Immature natural killer cell (primary cell): ENCODE results near the gene ZNF226. TPM values are rescaled to one million over a fixed set of nuclear protein-coding genes. Genes with fewer than 3 reads are reported as not detected.
"Not testable (repeated sequence)": the region's sequence is repeated elsewhere in the genome, so short reads cannot be mapped to it uniquely, and the experiment has no call there.

Experiments
- DNase-seq, 3 donors: peaks; one replicate each; pipeline ENCODE4 v3.0.0; 2022; ENCODE audit warnings: mixed read lengths in 1 of 3
- H3K27ac Mint-ChIP-seq, 6 donors: one replicate each; pipeline ENCODE4 v1.8.0; 2020; ENCODE audit warnings: mixed read lengths in 6 of 6, mild to moderate bottlenecking in 5 of 6, inconsistent platforms in 4 of 6, moderate library complexity in 3 of 6
- H3K27me3 Mint-ChIP-seq, 3 donors: one replicate each; pipeline ENCODE4 v1.8.0; 2020 to 2021; ENCODE audit warnings: low read depth in 3 of 3, mild to moderate bottlenecking in 3 of 3, mixed read lengths in 3 of 3, moderate library complexity in 3 of 3, inconsistent platforms in 1 of 3
- H3K36me3 Mint-ChIP-seq, 3 donors: one replicate each; pipeline ENCODE4 v1.8.0; 2020; ENCODE audit warnings: mixed read lengths in 3 of 3, inconsistent platforms in 2 of 3, mild to moderate bottlenecking in 2 of 3
- H3K4me1 Mint-ChIP-seq, 2 donors: one replicate each; pipeline ENCODE4 v1.8.0; 2020; ENCODE audit warnings: inconsistent platforms in 2 of 2, mild to moderate bottlenecking in 2 of 2, mixed read lengths in 2 of 2, moderate library complexity in 1 of 2
- H3K4me3 Mint-ChIP-seq, 5 donors: one replicate each; pipeline ENCODE4 v1.8.0; 2020; ENCODE audit warnings: mild to moderate bottlenecking in 5 of 5, mixed read lengths in 5 of 5, inconsistent platforms in 3 of 5, moderate library complexity in 3 of 5
- H3K9me3 Mint-ChIP-seq, 6 donors: one replicate each; pipeline ENCODE4 v1.8.0; 2020; ENCODE audit warnings: mild to moderate bottlenecking in 6 of 6, mixed read lengths in 6 of 6, inconsistent platforms in 4 of 6, moderate library complexity in 3 of 6
- polyA plus RNA-seq, 3 donors: library from polyadenylated mRNA; unstranded; fragments of 300-500 nt; fragmentation: Illumina TruSeq; gene quantifications; one replicate each; pipeline ENCODE4 v1.2.3, GENCODE V29; 2021

Gene ZNF226
- polyA plus RNA-seq, result 10 to 100 TPM; 23.1 to 41.4 (median 24.3) TPM

DNA sequence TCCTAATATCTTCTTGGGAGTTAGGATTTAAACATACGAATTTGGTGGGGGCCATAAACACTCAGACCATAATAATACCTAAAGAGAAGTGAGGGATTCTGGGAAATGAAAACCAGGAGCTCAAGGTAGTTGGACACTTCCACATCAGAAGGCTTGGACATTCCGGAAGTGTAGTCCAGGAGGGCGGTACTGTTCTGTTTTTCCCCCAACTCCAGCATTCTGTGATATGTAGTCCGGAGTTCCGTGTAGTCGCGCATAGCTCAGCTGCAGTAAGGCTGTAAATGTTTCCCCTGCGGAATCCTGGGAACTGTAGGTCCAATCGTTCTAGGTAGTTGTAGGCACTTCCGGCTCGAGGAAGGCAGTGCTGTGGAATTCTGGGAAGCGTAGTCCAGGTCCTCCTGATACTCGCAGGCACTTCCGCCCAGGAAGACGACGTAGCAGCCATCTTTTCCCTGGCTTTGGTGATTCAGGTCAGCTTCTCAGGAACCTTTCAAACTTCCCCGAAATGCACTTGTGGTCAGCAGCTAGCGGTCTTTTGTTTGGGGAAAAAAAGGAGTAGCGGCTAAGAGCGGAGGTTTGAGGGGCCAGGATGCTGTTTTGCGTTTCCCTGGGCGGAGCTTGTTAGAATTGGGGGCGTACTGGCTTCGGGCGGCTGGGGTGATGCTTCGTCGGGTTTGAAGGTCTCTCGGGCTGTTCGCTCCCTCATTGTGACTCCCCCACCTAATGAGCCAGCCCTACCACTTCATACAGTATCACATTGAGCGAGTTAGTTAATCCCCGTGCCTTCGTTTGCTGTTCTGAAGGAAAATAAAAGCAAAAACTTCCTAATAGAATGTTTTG is at the start of gene ZNF226:
TSS of gene ZNF226 (plus strand) at position 428 of the 840 bp plus-strand sequence. CDS start 4,981 bp downstream, outside the sequence.
- H3K27ac Mint-ChIP-seq, result peak within 1 kb of the TSS; percentile 96 to 99 (median 98)
- peaks cover 34 to 45% of the 10 kb centered on the region in 2 donors for H3K4me1 Mint-ChIP-seq
- H3K36me3 Mint-ChIP-seq, result peaks cover 29 to 35% (median 34%) of the 10 kb centered on the region in 3 donors
- DNase-seq, result peak; percentile 76 to 85 (median 82)
- H3K27me3 Mint-ChIP-seq, result peaks cover 0 to 7% (median 3%) of the 10 kb centered on the region in 3 donors
- peak within 1 kb of the TSS; percentile 97 to 98 (median 98) for H3K4me3 Mint-ChIP-seq
- H3K9me3 Mint-ChIP-seq, result peaks cover 10 to 61% (median 25%) of the 10 kb centered on the region in 6 donors

DNA sequence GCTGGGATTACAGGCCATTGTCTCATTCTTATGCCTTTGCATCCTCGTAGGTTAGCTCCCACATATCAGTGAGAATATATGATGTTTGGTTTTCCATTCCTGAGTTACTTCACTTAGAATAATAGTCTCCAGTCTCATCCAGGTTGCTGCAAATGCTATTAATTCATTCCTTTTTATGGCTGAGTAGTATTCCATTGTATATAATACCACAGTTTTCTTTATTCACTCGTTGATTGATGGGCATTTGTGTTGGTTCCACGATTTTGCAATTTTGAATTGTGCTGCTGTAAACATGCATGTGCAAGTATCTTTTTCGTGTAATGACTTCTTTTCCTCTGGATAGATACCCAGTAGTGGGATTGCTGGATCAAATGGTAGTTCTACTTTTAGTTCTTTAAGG is 43.7 kb upstream of the ZNF226 start:
- not testable (repeated sequence) for DNase-seq
- peaks cover 15 to 49% (median 26%) of the 10 kb centered on the region in 6 donors for H3K9me3 Mint-ChIP-seq

DNA sequence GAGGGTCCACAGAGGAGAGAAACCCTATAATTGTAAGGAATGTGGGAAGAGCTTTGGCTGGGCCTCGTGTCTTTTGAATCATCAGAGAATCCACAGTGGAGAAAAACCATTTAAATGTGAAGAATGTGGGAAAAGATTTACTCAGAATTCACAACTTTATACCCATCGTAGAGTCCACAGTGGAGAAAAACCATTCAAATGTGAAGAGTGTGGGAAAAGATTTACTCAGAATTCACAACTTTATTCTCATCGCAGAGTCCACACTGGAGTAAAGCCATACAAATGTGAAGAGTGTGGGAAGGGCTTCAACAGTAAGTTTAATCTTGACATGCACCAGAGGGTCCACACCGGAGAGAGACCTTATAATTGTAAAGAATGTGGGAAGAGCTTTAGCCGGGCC is 32.9 kb upstream of the ZNF226 start:
- no peak for DNase-seq
- Mint-ChIP-seq H3K4me1 (no peaks in the 10 kb centered on the region), H3K27me3 (peaks cover 0 to 5% (median 3%) of the 10 kb centered on the region in 3 donors), H3K4me3 (no peak overlapping the region), H3K27ac (no peak overlapping the region), H3K36me3 (peaks cover 9 to 33% (median 32%) of the 10 kb centered on the region in 3 donors), H3K9me3 (peaks cover 25 to 49% (median 37%) of the 10 kb centered on the region in 6 donors)

More for the DNA sequence above, 43.7 kb upstream of the ZNF226 start:
- H3K27me3 Mint-ChIP-seq, H3K27ac Mint-ChIP-seq, H3K4me3 Mint-ChIP-seq: not testable (repeated sequence)
- Mint-ChIP-seq H3K36me3 (peaks cover 84 to 89% (median 85%) of the 10 kb centered on the region in 3 donors), H3K4me1 (peaks cover 3 to 26% of the 10 kb centered on the region in 2 donors)

DNA sequence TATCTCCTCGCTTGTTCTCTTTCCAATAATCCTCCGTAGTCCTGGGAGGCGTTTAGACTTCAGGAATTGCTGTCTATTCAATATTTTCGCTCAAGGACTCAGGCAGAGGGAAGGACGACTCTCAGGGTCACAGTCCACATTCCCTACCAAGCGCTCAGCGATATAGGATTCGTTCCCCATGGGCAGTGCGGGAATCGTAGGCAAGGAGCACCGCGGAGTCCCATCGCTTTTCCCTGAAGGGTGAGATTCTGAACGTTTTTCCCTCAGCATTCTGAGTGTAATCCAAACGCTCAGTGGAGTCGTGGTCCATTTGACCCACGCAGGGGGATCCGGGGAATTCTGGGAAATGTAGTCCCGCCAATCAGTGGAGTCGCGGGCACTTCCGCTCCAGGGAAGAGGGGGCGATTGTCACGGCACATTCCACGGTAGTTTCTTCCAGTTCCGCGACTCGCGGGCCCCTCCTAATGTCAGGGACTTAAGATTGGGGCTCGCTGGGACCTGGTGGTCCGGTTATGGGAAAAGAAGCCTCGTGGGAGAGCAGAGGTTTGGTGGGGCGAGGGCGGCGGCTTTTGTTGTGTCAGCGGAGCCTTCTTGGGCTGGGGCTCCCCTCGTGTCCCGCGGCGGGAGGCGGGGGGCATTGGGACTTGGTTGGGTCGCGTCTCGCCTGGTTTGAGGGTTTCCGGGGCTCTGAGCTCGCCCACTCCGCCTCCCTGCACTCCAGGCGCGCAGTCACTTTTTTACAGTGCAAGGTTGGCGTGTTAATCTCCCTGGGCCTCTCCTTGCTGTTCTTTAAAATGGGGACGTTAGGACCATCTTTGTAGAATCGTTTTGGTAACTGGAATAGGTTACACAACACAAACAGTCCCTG is 23.5 kb upstream of the ZNF226 start, which contains the start of gene ZNF234:
TSS of gene ZNF234 (plus strand) at position 364 of the 868 bp plus-strand sequence. CDS start 3,079 bp downstream, outside the sequence.
- peak within 1 kb of the TSS; percentile 85 to 93 (median 91) for H3K27ac Mint-ChIP-seq
- peak within 1 kb of the TSS; percentile 89 to 96 (median 95) for H3K4me3 Mint-ChIP-seq
- H3K4me1 Mint-ChIP-seq, result peaks cover 18 to 37% of the 10 kb centered on the region in 2 donors
- peaks cover 0 to 10% (median 1%) of the 10 kb centered on the region in 6 donors for H3K9me3 Mint-ChIP-seq
- peaks cover 0 to 2% (median 0%) of the 10 kb centered on the region in 3 donors for H3K27me3 Mint-ChIP-seq
- peak; percentile 66 to 74 (median 71) for DNase-seq
- H3K36me3 Mint-ChIP-seq, result peaks cover 20 to 32% (median 26%) of the 10 kb centered on the region in 3 donors

DNA sequence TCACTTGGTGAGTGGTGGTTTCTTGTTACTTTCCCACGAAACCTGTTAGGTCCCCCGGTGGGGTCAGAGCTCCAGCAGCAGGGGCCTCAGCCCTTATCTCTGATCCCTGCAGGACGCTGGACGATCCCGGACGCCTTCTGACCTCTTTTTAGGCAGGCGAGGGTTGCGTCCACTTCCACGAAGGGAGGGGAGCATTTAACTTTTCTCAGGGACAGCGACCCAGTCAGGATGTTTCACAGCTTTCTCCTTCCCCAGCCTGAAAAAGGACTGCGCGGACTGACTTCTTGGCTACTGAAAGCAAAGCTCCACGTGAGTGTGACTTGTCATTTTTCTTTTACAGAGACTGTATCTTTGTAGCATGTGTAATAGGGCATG is 22.9 kb upstream of the ZNF226 start:
- peak overlapping the region; percentile 89 to 96 (median 95) for H3K4me3 Mint-ChIP-seq
- DNase-seq, result no peak
- peaks cover 20 to 32% (median 26%) of the 10 kb centered on the region in 3 donors for H3K36me3 Mint-ChIP-seq

DNA sequence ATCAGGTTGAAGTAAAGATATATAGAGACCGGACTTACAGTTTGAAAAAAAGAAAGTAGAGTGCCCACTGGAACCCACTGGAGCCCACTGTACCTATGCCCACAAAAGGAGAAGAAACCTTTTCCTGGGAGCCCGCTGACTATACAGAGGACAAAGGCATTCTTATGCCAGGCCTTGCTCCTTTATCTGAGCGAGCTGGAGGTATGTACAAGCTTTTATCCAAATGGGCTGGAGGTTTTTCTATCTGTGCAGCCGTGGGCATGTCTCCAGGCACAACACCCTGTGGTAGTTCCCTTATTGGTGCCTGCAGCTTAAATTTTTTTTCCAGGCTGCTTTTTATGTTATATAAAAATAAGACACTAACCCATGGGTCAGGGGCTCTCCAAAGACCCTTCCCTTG is 15.1 kb upstream of the ZNF226 start:
- no peak overlapping the region for H3K27ac Mint-ChIP-seq
- H3K36me3 Mint-ChIP-seq, result peaks cover 80 to 87% (median 85%) of the 10 kb centered on the region in 3 donors
- H3K4me3 Mint-ChIP-seq, result no peak overlapping the region
- H3K27me3 Mint-ChIP-seq, result no peaks in the 10 kb centered on the region
- DNase-seq, result no peak
- H3K4me1 Mint-ChIP-seq, result no peaks in the 10 kb centered on the region
- peaks cover 3 to 12% (median 7%) of the 10 kb centered on the region in 6 donors for H3K9me3 Mint-ChIP-seq

More for the DNA sequence above, 22.9 kb upstream of the ZNF226 start:
- Mint-ChIP-seq H3K27me3 (no peaks in the 10 kb centered on the region), H3K27ac (peak overlapping the region; percentile 85 to 93 (median 91)), H3K9me3 (peaks cover 0 to 7% (median 0%) of the 10 kb centered on the region in 6 donors), H3K4me1 (peaks cover 18 to 37% of the 10 kb centered on the region in 2 donors)

DNA sequence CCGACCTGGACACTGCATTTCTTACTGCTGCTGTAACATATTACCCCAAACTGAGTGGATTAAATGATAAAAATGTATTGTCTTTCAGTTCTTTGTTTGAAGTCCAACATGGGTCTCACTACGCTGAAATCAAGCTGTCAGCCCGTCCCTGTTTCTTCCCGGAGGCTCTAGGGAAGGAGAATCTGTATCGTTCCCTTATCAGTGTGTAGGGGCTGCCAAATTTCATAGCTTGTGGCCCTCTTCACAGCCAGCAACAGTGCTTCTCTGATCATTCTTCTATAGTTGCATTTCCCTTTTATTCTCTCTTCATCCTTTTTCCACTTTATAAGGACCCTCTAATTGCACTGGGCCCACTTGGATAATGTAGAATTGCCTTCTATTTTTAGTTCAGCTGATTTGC is 13.4 kb upstream of the ZNF226 start:
- no peak overlapping the region for H3K27ac Mint-ChIP-seq
- peaks cover 10 to 26% (median 19%) of the 10 kb centered on the region in 6 donors for H3K9me3 Mint-ChIP-seq
- H3K4me3 Mint-ChIP-seq, result no peak overlapping the region
- no peak for DNase-seq
- no peaks in the 10 kb centered on the region for H3K4me1 Mint-ChIP-seq
- H3K36me3 Mint-ChIP-seq, result peaks cover 75 to 82% (median 81%) of the 10 kb centered on the region in 3 donors
- no peaks in the 10 kb centered on the region for H3K27me3 Mint-ChIP-seq

DNA sequence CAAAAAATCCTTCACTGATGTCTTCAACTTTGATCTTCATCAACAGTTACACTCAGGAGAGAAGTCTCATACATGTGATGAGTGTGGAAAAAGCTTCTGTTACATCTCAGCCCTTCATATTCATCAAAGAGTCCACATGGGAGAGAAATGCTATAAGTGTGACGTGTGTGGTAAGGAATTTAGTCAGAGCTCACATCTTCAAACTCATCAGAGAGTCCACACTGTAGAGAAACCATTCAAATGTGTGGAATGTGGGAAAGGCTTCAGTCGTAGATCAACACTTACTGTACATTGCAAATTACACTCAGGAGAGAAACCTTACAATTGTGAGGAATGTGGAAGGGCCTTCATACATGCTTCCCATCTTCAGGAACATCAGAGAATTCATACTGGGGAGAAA is 8.4 kb upstream of the ZNF226 start:
- H3K27ac Mint-ChIP-seq, result no peak overlapping the region
- peaks cover 28 to 70% (median 58%) of the 10 kb centered on the region in 6 donors for H3K9me3 Mint-ChIP-seq
- no peaks in the 10 kb centered on the region for H3K27me3 Mint-ChIP-seq
- no peak overlapping the region for H3K4me3 Mint-ChIP-seq
- no peak for DNase-seq
- H3K4me1 Mint-ChIP-seq, result no peaks in the 10 kb centered on the region
- H3K36me3 Mint-ChIP-seq, result peaks cover 58 to 67% (median 63%) of the 10 kb centered on the region in 3 donors

DNA sequence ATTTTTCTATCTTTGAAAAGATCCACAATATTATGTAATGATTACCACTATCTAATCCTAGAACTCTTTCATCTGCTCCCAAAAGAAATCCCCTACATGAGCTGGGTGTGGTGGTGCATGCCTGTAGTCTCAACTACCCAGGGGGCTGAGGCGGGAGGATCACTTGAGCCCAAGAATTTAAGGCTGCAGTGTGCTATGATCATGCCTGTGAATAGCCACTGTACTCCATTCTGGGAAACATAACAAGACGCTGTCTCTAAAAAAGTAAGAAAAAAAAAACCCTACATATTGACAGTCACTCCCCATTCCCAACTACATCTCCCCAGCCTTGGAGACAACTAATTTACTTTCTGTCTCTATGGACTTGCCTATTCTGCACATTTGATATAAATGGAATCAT is 1.1 kb upstream of the ZNF226 start:
- Mint-ChIP-seq H3K27ac (no peak overlapping the region), H3K36me3 (peaks cover 20 to 25% (median 24%) of the 10 kb centered on the region in 3 donors), H3K4me3 (no peak overlapping the region), H3K4me1 (peaks cover 34 to 44% of the 10 kb centered on the region in 2 donors), H3K27me3 (peaks cover 0 to 7% (median 3%) of the 10 kb centered on the region in 3 donors), H3K9me3 (peaks cover 10 to 65% (median 29%) of the 10 kb centered on the region in 6 donors)
- DNase-seq, result no peak

DNA sequence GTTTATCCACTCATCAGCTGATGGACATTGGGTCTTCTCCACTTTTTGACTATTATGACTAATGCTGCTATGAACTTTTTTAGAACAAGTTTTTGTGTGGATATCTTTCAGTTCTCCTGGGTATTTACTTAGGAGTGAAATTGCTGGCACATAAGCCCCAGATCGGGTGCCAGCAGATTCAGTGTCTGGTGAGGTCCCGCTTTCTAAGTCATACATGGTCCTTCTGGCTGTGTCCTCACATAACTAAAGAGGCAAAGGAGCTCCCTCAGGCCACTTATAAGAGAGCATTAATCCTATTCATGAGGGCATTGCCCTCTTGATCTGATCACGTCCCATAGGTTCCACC is 600 bp upstream of the ZNF226 start:
- peaks cover 10 to 60% (median 27%) of the 10 kb centered on the region in 6 donors for H3K9me3 Mint-ChIP-seq
- H3K4me1 Mint-ChIP-seq, result peaks cover 34 to 45% of the 10 kb centered on the region in 2 donors

DNA sequence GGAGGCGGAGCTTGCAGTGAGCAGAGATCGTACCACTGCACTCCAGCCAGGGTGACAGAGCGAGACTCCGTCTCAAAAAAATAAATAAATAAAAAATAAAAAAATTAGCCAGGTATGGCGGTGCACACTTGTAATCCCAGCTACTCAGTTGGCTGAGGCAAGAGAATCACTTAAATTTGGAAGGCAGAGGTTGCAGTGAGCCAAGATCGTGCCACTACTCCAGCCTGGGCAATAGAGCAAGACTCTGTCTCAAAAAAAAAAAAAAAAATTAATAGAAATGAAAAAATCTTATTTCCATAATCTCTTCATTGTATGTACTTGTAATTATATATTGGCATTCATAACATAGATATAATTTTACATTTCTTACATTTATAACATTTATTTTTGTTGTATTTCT is 5.8 kb downstream of the ZNF226 start:
- DNase-seq, H3K4me3 Mint-ChIP-seq, H3K27me3 Mint-ChIP-seq, H3K27ac Mint-ChIP-seq: not testable (repeated sequence)
- peaks cover 27 to 64% (median 45%) of the 10 kb centered on the region in 6 donors for H3K9me3 Mint-ChIP-seq
- H3K36me3 Mint-ChIP-seq, result peaks cover 77 to 85% (median 82%) of the 10 kb centered on the region in 3 donors
- H3K4me1 Mint-ChIP-seq, result peaks cover 20 to 28% of the 10 kb centered on the region in 2 donors

More for the DNA sequence above, 600 bp upstream of the ZNF226 start:
- Mint-ChIP-seq H3K27me3 (peaks cover 0 to 7% (median 3%) of the 10 kb centered on the region in 3 donors), H3K36me3 (peaks cover 23 to 29% (median 28%) of the 10 kb centered on the region in 3 donors), H3K27ac (peak overlapping the region; percentile 96 to 99 (median 98)), H3K4me3 (peak overlapping the region; percentile 97 to 98 (median 98))
- DNase-seq, result no peak

DNA sequence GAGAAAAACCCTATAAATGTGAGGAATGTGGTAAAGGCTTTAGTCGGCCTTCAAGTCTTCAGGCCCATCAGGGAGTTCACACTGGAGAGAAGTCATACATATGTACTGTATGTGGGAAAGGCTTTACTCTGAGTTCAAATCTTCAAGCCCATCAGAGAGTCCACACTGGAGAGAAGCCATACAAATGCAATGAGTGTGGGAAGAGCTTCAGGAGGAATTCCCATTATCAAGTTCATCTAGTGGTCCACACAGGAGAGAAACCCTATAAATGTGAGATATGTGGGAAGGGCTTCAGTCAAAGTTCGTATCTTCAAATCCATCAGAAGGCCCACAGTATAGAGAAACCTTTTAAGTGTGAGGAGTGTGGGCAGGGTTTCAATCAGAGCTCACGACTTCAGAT is 11.7 kb downstream of the ZNF226 start:
- DNase-seq, result no peak
- no peaks in the 10 kb centered on the region for H3K4me1 Mint-ChIP-seq
- H3K27me3 Mint-ChIP-seq, result peaks cover 0 to 3% (median 0%) of the 10 kb centered on the region in 3 donors
- H3K9me3 Mint-ChIP-seq, result peaks cover 60 to 96% (median 91%) of the 10 kb centered on the region in 6 donors
- peaks cover 66 to 67% (median 67%) of the 10 kb centered on the region in 3 donors for H3K36me3 Mint-ChIP-seq
- H3K4me3 Mint-ChIP-seq, result no peak overlapping the region
- H3K27ac Mint-ChIP-seq, result no peak overlapping the region

DNA sequence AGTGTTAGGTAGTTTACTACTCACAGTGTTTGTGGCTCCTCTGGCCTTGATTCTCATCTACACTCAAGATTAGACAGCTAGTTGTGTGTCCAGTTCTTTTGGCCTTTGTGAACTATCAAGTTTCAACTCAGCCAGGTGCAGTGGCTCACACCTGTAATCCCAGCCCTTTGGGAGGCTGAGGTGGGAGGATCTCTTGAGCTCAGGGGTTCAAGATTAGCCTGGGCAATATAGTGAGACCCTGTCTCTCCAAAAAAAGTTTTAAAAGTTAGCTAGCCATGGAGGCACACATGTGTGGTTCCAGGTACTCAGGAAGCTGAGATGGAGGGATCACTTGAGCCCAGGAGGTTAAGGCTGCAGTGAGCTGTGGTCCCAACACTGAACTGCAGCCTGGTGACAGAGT is 16.1 kb downstream of the ZNF226 start:
- peaks cover 0 to 5% (median 0%) of the 10 kb centered on the region in 3 donors for H3K27me3 Mint-ChIP-seq
- H3K9me3 Mint-ChIP-seq, result peaks cover 53 to 95% (median 83%) of the 10 kb centered on the region in 6 donors
- H3K4me1 Mint-ChIP-seq, result no peaks in the 10 kb centered on the region
- H3K36me3 Mint-ChIP-seq, result peaks cover 23 to 31% (median 27%) of the 10 kb centered on the region in 3 donors
- H3K27ac Mint-ChIP-seq, result no peak overlapping the region
- DNase-seq, result no peak
- no peak overlapping the region for H3K4me3 Mint-ChIP-seq
